Smooth muscle cell (in vitro differentiated cells): ENCODE measurements around the gene PCGF6. TPM values are rescaled to one million over a fixed set of nuclear protein-coding genes. Genes with fewer than 3 reads are reported as not detected.

Experiments
- DNase-seq: peaks from one replicate; lab custom pipeline; 2025; ENCODE audit not compliant: unreplicated experiment; lab: John Stamatoyannopoulos, UW
- H2AFZ ChIP-seq: fragments of 200-600 bp; sonication (generic); 2 replicates; pipeline ENCODE4 v1.6.0; 2016; ENCODE audit warnings: antibody characterized with exemption, low read depth, mild to moderate bottlenecking
- H3F3A ChIP-seq: fragments of 200-600 bp; sonication (generic); 2 replicates; pipeline ENCODE4 v1.6.0; 2017; ENCODE audit warnings: antibody characterized with exemption, low read depth
- H3K27ac ChIP-seq: fragments of 200-600 bp; sonication (generic); 2 replicates; pipeline ENCODE4 v1.5.1; 2016; ENCODE audit warnings: low read depth, mild to moderate bottlenecking
- H3K27me3 ChIP-seq: fragments of 200-600 bp; sonication (generic); 2 replicates; pipeline ENCODE4 v1.6.1; 2016; ENCODE audit warnings: low read depth, mild to moderate bottlenecking
- H3K36me3 ChIP-seq: fragments of 200-600 bp; sonication (generic); 2 replicates; pipeline ENCODE4 v1.5.1; 2016; ENCODE audit warnings: low read depth
- H3K4me1 ChIP-seq: fragments of 200-600 bp; sonication (generic); 2 replicates; pipeline ENCODE4 v1.5.1; 2016; ENCODE audit warnings: low read depth
- H3K4me2 ChIP-seq: fragments of 200-600 bp; sonication (generic); 2 replicates; pipeline ENCODE4 v1.6.0; 2016; ENCODE audit warnings: mild to moderate bottlenecking
- H3K4me3 ChIP-seq: fragments of 200-600 bp; sonication (generic); 2 replicates; pipeline ENCODE4 v1.5.1; 2016; ENCODE audit warnings: mild to moderate bottlenecking
- H3K79me2 ChIP-seq: fragments of 200-600 bp; sonication (generic); 2 replicates; pipeline ENCODE4 v1.6.0; 2016; ENCODE audit warnings: low read depth, mild to moderate bottlenecking
- H3K9ac ChIP-seq: fragments of 200-600 bp; sonication (generic); 2 replicates; pipeline ENCODE4 v1.6.0; 2016; ENCODE audit warnings: low read depth
- H3K9me3 ChIP-seq: fragments of 200-600 bp; sonication (generic); replicated peaks from 2 replicates; pipeline ENCODE4 v1.5.1; 2016; ENCODE audit warnings: low read depth
- H4K20me1 ChIP-seq: fragments of 200-600 bp; sonication (generic); 2 replicates; pipeline ENCODE4 v1.6.0; 2016; ENCODE audit warnings: low read depth
- WGBS: methylation state at CpG from one replicate; pipeline ENCODE4 v1.1.7; 2016; ENCODE audit warnings: low lambda C conversion rate; 5-methylcytosine and 5-hydroxymethylcytosine counted together
- polyA plus RNA-seq: library from polyadenylated mRNA; unstranded; fragments of >200 nt; fragmentation: Nextera tagmentation; extraction: Ambion mirVana; gene quantifications from 2 replicates; pipeline ENCODE4 v1.2.1, GENCODE V29; 2016
- total RNA-seq: library from RNA; depleted of rRNA; stranded (reverse); fragments of >200 nt; gene quantifications from 2 replicates; pipeline ENCODE4 v1.2.3, GENCODE V29; 2014
- TF ChIP-seq, protein P1 (sequence below): fragments of 200-600 bp; sonication (generic); IDR thresholded peaks from 2 replicates; pipeline ENCODE4 v1.5.1; 2017; ENCODE audit warnings: borderline replicate concordance, mild to moderate bottlenecking, antibody characterized with exemption; ENCODE audit not compliant: insufficient read depth, poor library complexity, severe bottlenecking

PCGF6 gene
- total and polyA plus RNA-seq, 2 experiments from 2014 or later = 8.1 to 10.4 TPM

DNA sequence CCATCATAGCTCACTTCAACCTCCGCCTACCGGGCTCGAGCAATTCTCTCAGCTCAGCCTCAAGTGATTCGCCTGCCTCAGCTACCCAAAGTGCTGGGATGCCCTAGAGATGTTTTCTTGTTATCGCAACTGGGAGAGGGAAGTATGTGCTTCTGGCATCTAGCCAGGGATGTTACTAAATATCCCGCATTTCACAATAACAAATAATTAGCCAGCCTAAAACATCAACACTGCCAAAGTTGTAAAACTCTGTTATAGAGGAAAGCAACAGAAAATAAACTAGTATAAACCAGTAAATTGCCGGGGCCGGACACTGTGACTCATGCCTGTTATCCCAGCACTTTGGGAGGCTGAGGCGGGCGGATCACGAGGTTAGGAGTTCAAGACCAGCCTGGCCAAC lies 66.8 kb downstream of the PCGF6 start:
- Histone ChIP-seq H3K4me3 (no peak overlapping the region), H2AFZ (no peak overlapping the region), H3K4me1 (peaks cover 12% of the 10 kb centered on the region), H3K9ac (no peak overlapping the region), H3K4me2 (no peak overlapping the region), H3K9me3 (no peaks in the 10 kb centered on the region), H3K27me3 (peaks cover 19% of the 10 kb centered on the region), H3K79me2 (no peaks in the 10 kb centered on the region), H3F3A (no peaks in the 10 kb centered on the region), H3K27ac (no peak overlapping the region), H4K20me1 (no peaks in the 10 kb centered on the region), H3K36me3 (no peaks in the 10 kb centered on the region)
- DNase-seq = no peak
- TF ChIP-seq, protein P1, sequence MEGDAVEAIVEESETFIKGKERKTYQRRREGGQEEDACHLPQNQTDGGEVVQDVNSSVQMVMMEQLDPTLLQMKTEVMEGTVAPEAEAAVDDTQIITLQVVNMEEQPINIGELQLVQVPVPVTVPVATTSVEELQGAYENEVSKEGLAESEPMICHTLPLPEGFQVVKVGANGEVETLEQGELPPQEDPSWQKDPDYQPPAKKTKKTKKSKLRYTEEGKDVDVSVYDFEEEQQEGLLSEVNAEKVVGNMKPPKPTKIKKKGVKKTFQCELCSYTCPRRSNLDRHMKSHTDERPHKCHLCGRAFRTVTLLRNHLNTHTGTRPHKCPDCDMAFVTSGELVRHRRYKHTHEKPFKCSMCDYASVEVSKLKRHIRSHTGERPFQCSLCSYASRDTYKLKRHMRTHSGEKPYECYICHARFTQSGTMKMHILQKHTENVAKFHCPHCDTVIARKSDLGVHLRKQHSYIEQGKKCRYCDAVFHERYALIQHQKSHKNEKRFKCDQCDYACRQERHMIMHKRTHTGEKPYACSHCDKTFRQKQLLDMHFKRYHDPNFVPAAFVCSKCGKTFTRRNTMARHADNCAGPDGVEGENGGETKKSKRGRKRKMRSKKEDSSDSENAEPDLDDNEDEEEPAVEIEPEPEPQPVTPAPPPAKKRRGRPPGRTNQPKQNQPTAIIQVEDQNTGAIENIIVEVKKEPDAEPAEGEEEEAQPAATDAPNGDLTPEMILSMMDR = no peak
- WGBS = 73% methylated on average over 11 of the region's 11 CpGs

DNA sequence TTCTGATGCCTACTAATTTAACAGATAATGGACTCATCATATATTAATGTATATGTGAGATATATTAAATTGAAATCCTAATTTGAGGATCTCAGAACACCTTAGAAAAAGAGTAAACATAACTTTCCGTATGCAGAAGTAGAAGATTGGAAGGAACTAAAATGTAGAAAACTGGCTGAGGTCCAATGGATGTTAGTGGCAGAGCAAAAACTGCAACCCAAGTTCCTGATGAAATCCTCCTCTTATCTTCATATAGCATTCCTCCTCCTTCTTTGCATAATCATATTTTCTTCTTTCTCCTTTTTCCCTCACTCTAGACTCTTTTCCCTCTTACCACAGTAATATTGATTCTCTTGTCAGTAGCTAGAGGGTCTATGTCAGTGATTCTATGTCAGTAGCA lies 68.0 kb downstream of the PCGF6 start:
- H3F3A ChIP-seq = no peaks in the 10 kb centered on the region
- H3K9me3 ChIP-seq = no peaks in the 10 kb centered on the region
- H3K4me1 ChIP-seq = peaks cover 12% of the 10 kb centered on the region
- 91% methylated on average over 1 of the region's 1 CpG for WGBS
- TF ChIP-seq, protein P1 = no peak
- H2AFZ ChIP-seq = no peak overlapping the region
- H3K27me3 ChIP-seq = peaks cover 32% of the 10 kb centered on the region
- no peak overlapping the region for H3K27ac ChIP-seq
- no peak overlapping the region for H3K9ac ChIP-seq
- DNase-seq = no peak
- no peaks in the 10 kb centered on the region for H4K20me1 ChIP-seq
- no peaks in the 10 kb centered on the region for H3K36me3 ChIP-seq
- H3K79me2 ChIP-seq = no peaks in the 10 kb centered on the region
- no peak overlapping the region for H3K4me3 ChIP-seq
- no peak overlapping the region for H3K4me2 ChIP-seq

DNA sequence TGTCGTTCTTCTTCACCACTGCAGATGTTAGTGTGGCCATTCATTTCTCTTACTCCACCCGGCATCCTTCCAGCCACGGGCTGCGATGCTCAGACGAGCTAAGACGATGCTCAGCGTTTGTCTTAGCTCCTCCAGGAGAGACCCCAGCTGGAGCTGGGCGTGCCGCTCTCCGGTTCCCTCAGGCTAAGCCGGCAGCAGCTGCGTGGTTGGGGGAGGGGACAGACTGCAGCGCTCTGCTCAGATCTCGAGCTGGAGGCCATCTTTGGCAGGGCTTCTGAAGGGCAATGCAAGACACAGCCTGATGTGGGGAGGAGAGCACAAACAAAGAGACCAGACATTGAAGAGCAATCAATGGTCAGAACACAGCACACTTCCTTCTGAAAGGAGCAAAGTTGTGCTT lies 69.2 kb downstream of the PCGF6 start:
- Histone ChIP-seq H3K79me2 (no peaks in the 10 kb centered on the region), H3K4me3 (no peak overlapping the region), H3K4me2 (peak overlapping the region; percentile 27), H3K27ac (no peak overlapping the region), H2AFZ (no peak overlapping the region), H3K9ac (no peak overlapping the region), H3K27me3 (peaks cover 44% of the 10 kb centered on the region), H4K20me1 (no peaks in the 10 kb centered on the region), H3K4me1 (peaks cover 12% of the 10 kb centered on the region), H3K9me3 (no peaks in the 10 kb centered on the region), H3F3A (no peaks in the 10 kb centered on the region), H3K36me3 (no peaks in the 10 kb centered on the region)
- no peak for DNase-seq
- TF ChIP-seq, protein P1 = no peak
- 4% methylated on average over 14 of the region's 14 CpGs for WGBS

DNA sequence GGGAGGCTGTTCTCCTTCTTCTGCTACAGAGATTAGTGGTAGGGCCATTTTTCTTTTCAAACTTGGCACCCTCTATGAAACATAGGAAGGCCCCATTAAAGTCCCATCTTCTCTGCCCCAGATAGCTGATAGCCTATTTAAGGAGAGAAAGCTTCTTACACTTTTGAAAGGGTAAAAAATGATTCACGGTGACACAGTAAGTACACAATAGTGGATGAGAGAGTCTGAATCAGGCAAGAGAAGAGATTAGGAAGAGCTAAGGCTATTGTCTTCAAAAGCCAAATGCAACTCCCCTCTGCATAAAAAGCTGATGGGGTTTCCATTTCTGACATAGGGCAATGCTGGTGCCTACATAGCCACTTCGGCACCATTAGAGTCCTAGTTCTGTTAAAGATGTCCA lies 70.4 kb downstream of the PCGF6 start:
- H3K79me2 ChIP-seq = no peaks in the 10 kb centered on the region
- peaks cover 56% of the 10 kb centered on the region for H3K27me3 ChIP-seq
- no peaks in the 10 kb centered on the region for H4K20me1 ChIP-seq
- no peak for DNase-seq
- no peak overlapping the region for H3K4me2 ChIP-seq
- WGBS = 87% methylated on average over 2 of the region's 2 CpGs
- no peaks in the 10 kb centered on the region for H3K36me3 ChIP-seq
- peaks cover 12% of the 10 kb centered on the region for H3K4me1 ChIP-seq
- TF ChIP-seq, protein P1 = no peak
- H3K4me3 ChIP-seq = no peak overlapping the region
- H2AFZ ChIP-seq = no peak overlapping the region
- no peak overlapping the region for H3K27ac ChIP-seq
- H3K9ac ChIP-seq = no peak overlapping the region
- no peaks in the 10 kb centered on the region for H3F3A ChIP-seq
- H3K9me3 ChIP-seq = no peaks in the 10 kb centered on the region
